CD14-positive monocyte (primary cell): ENCODE measurements around the gene TPK1. TPM values are rescaled to one million over a fixed set of nuclear protein-coding genes. Genes with fewer than 3 reads are reported as not detected.

Source experiments
- DNase-seq, 3 donors: peaks; one replicate each; pipeline ENCODE4 v3.0.0-alpha.2; 2011 to 2022
- H2AFZ ChIP-seq: 2 replicates; pipeline ENCODE4 v1.6.0; 2012; ENCODE audit warnings: mild to moderate bottlenecking, low read depth, low read length, inconsistent platforms; ENCODE audit not compliant: insufficient read depth, poor library complexity, severe bottlenecking
- H3K27ac ChIP-seq, 2 donors: 1 replicate in 1 of 2; 2 replicates in 1 of 2; pipeline ENCODE4 v1.5.1; 2012 to 2013; ENCODE audit warnings: low read length in 2 of 2, control low read depth in 1 of 2, inconsistent platforms in 1 of 2, low read depth in 1 of 2, mild to moderate bottlenecking in 1 of 2
- H3K27me3 ChIP-seq, 2 donors: one replicate each; pipeline versions ENCODE4 v1.6.0 to v1.6.1; 2011 to 2013; ENCODE audit warnings: low read length in 2 of 2; ENCODE audit not compliant: control insufficient read depth in 2 of 2, insufficient read depth in 2 of 2
- H3K36me3 ChIP-seq, 2 donors: replicated peaks in 1 of 2; 1 replicate in 1 of 2; 2 replicates in 1 of 2; pipeline versions ENCODE4 v1.5.1 to v1.6.1; 2012 to 2013; ENCODE audit warnings: low read length in 2 of 2, control low read depth in 1 of 2, inconsistent platforms in 1 of 2, mild to moderate bottlenecking in 1 of 2; ENCODE audit not compliant: insufficient read depth in 2 of 2, control insufficient read depth in 1 of 2
- H3K4me1 ChIP-seq, 2 donors: 1 replicate in 1 of 2; 2 replicates in 1 of 2; pipeline versions ENCODE4 v1.5.1 to v1.6.1; 2012 to 2013; ENCODE audit warnings: low read length in 2 of 2, control low read depth in 1 of 2, inconsistent platforms in 1 of 2, mild to moderate bottlenecking in 1 of 2, moderate library complexity in 1 of 2; ENCODE audit not compliant: insufficient read depth in 2 of 2, control insufficient read depth in 1 of 2
- H3K4me2 ChIP-seq: replicated peaks from 2 replicates; pipeline ENCODE3; 2012; ENCODE audit warnings: low read length, moderate library complexity, mild to moderate bottlenecking; ENCODE audit not compliant: poor library complexity, severe bottlenecking; ENCODE audit errors: extremely low read depth
- H3K4me3 ChIP-seq, 3 experiments: fragments of 200-600 bp in 1 of 3; sonication (generic) in 1 of 3; replicated peaks in 1 of 3; 1 replicate in 2 of 3; 2 replicates in 1 of 3; pipeline ENCODE4 v1.5.1; 2011 to 2013; ENCODE audit warnings: low read length in 3 of 3, mild to moderate bottlenecking in 3 of 3, control low read depth in 2 of 3, low read depth in 2 of 3, inconsistent platforms in 1 of 3, moderate library complexity in 1 of 3
- H3K79me2 ChIP-seq: 2 replicates; pipeline ENCODE4 v1.6.0; 2012; ENCODE audit warnings: mild to moderate bottlenecking, control low read depth, inconsistent platforms, low read length, moderate library complexity; ENCODE audit not compliant: insufficient read depth
- H3K9ac ChIP-seq: 2 replicates; pipeline ENCODE4 v1.6.0; 2017; ENCODE audit warnings: low read length, mild to moderate bottlenecking; ENCODE audit not compliant: insufficient read depth, poor library complexity, severe bottlenecking
- H3K9me3 ChIP-seq, 2 donors: replicated peaks in 1 of 2; 1 replicate in 1 of 2; 2 replicates in 1 of 2; pipeline versions ENCODE4 v1.5.1 to v1.6.1; 2012 to 2013; ENCODE audit warnings: low read length in 2 of 2, control low read depth in 1 of 2; ENCODE audit not compliant: control insufficient read depth in 1 of 2, insufficient read depth in 1 of 2
- H4K20me1 ChIP-seq: 2 replicates; pipeline ENCODE4 v1.6.0; 2012; ENCODE audit warnings: mild to moderate bottlenecking, low read length, control low read depth, moderate library complexity; ENCODE audit not compliant: insufficient read depth
- H3K27ac Mint-ChIP-seq, 7 donors: one replicate each; pipeline ENCODE4 v1.8.0; 2020; ENCODE audit warnings: mild to moderate bottlenecking in 7 of 7, mixed read lengths in 7 of 7, moderate library complexity in 6 of 7, inconsistent platforms in 2 of 7
- H3K27me3 Mint-ChIP-seq, 3 donors: one replicate each; pipeline ENCODE4 v1.8.0; 2021 to 2022; ENCODE audit warnings: low read depth in 3 of 3, mild to moderate bottlenecking in 3 of 3, mixed read lengths in 3 of 3, moderate library complexity in 3 of 3, inconsistent platforms in 1 of 3
- H3K36me3 Mint-ChIP-seq, 2 donors: one replicate each; pipeline ENCODE4 v1.8.0; 2020; ENCODE audit warnings: mixed read lengths in 2 of 2, inconsistent platforms in 1 of 2, mild to moderate bottlenecking in 1 of 2
- H3K4me1 Mint-ChIP-seq: one replicate; pipeline ENCODE4 v1.8.0; 2020; ENCODE audit warnings: mild to moderate bottlenecking, mixed read lengths
- H3K4me3 Mint-ChIP-seq, 2 donors: one replicate each; pipeline ENCODE4 v1.8.0; 2020; ENCODE audit warnings: mild to moderate bottlenecking in 2 of 2, mixed read lengths in 2 of 2, moderate library complexity in 1 of 2
- H3K9me3 Mint-ChIP-seq, 7 donors: one replicate each; pipeline ENCODE4 v1.8.0; 2020 to 2022; ENCODE audit warnings: mixed read lengths in 7 of 7, mild to moderate bottlenecking in 6 of 7, moderate library complexity in 6 of 7, inconsistent platforms in 2 of 7
- CTCF ChIP-seq: fragments of 200-600 bp; IDR thresholded peaks from one replicate; pipeline ENCODE4 v1.8.0; 2022; ENCODE audit warnings: antibody characterized with exemption, mild to moderate bottlenecking
- WGBS: methylation state at CpG from one replicate; pipeline ENCODE4 v1.1.5; 2013; ENCODE audit warnings: missing lambda C conversion rate; ENCODE audit not compliant: insufficient coverage; 5-methylcytosine and 5-hydroxymethylcytosine counted together
- intact Hi-C, 2 donors: fragments of 100-400 bp; cut with micrococcal nuclease; formaldehyde crosslinking; loops; one replicate each; pipeline versions ENCODE4 v1.15.0 to v1.15.1; 2023
- polyA plus RNA-seq, 3 donors: library from polyadenylated mRNA; depleted of rRNA in 1 of 3; unstranded in 2 of 3; stranded (reverse) in 1 of 3; fragments of 300-500 nt in 2 of 3; fragments of >200 nt in 1 of 3; fragmentation: Illumina TruSeq in 2 of 3; gene quantifications; 1 replicate in 2 of 3; 2 replicates in 1 of 3; pipeline ENCODE4 v1.2.3, GENCODE V29; 2012 to 2021

TPK1 gene
- polyA plus RNA-seq, 3 donors: 18.9 to 33.8 (median 33.1) TPM

DNA sequence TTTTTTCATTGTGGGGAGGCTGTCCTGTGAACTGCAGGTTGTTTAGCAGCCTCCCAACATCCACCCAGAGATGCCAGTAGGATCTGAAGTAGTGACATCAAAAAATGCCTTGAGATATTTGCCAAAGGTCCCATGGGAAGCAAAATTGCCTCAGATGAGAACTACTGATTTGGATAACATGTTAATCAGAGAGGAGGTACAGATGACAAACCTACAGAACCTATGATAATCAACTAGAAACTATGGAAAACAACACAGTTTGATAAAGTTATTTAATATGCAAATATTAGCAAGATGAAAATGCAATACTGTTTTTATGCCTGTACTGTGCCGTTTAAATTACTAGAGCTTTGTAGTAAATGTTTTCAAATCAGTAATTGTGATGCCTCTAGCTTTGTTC is 341.5 kb downstream of the TPK1 start:
- H3K4me1 Mint-ChIP-seq: no peaks in the 10 kb centered on the region
- no peak for TF ChIP-seq CTCF
- Histone ChIP-seq H3K27me3 (no peaks in the 10 kb centered on the region), H3K4me1 (no peaks in the 10 kb centered on the region), H3K27ac (no peak overlapping the region), H3K4me3 (no peak overlapping the region), H3K9me3 (peaks cover 0 to 3% of the 10 kb centered on the region in 2 donors), H3K9ac (no peak overlapping the region), H3K79me2 (no peaks in the 10 kb centered on the region), H3K36me3 (no peaks in the 10 kb centered on the region), H2AFZ (no peak overlapping the region), H4K20me1 (no peaks in the 10 kb centered on the region), H3K4me2 (no peak overlapping the region)
- H3K4me3 Mint-ChIP-seq: no peak overlapping the region
- H3K36me3 Mint-ChIP-seq: peaks cover 0 to 3% of the 10 kb centered on the region in 2 donors
- intact Hi-C loops: no loop called here
- no peak for DNase-seq
- no CpG with 5 or more reads among the region's 1 CpG for WGBS
- peaks cover 0 to 7% (median 2%) of the 10 kb centered on the region in 7 donors for H3K9me3 Mint-ChIP-seq
- H3K27ac Mint-ChIP-seq: no peak overlapping the region
- peaks cover 0 to 3% (median 0%) of the 10 kb centered on the region in 3 donors for H3K27me3 Mint-ChIP-seq

- Histone ChIP-seq H3K4me2 (no peak overlapping the region), H2AFZ (no peak overlapping the region), H3K36me3 (no peaks in the 10 kb centered on the region), H3K9ac (no peak overlapping the region), H4K20me1 (no peaks in the 10 kb centered on the region), H3K4me3 (no peak overlapping the region), H3K4me1 (no peaks in the 10 kb centered on the region), H3K79me2 (no peaks in the 10 kb centered on the region), H3K27ac (no peak overlapping the region), H3K27me3 (no peaks in the 10 kb centered on the region), H3K9me3 (peaks cover 0 to 3% of the 10 kb centered on the region in 2 donors)
- DNase-seq: no peak
- intact Hi-C loops: no loop called here
- H3K9me3 Mint-ChIP-seq: peaks cover 0 to 7% (median under 1%) of the 10 kb centered on the region in 7 donors
- H3K36me3 Mint-ChIP-seq: peaks cover 0 to 3% of the 10 kb centered on the region in 2 donors
- no peaks in the 10 kb centered on the region for H3K27me3 Mint-ChIP-seq
- H3K4me1 Mint-ChIP-seq: no peaks in the 10 kb centered on the region
- 54% methylated on average over 4 of the region's 4 CpGs for WGBS
- TF ChIP-seq CTCF: no peak
- H3K4me3 Mint-ChIP-seq: no peak overlapping the region
- H3K27ac Mint-ChIP-seq: no peak overlapping the region
Observed at GRCh38 chr7:144489504-144489903, 346.3 kb downstream of the TPK1 start.
